Measurements from ENCODE around the gene KIAA1958. TPM values are rescaled to one million over a fixed set of nuclear protein-coding genes. Genes with fewer than 3 reads are reported as not detected.

KIAA1958 gene
- total and polyA plus RNA-seq, 2 of the 8 experiments (the other 6 are each of a cell fraction or from before 2014, with no cell fraction given), result 11.4 to 43.8 TPM

DNA sequence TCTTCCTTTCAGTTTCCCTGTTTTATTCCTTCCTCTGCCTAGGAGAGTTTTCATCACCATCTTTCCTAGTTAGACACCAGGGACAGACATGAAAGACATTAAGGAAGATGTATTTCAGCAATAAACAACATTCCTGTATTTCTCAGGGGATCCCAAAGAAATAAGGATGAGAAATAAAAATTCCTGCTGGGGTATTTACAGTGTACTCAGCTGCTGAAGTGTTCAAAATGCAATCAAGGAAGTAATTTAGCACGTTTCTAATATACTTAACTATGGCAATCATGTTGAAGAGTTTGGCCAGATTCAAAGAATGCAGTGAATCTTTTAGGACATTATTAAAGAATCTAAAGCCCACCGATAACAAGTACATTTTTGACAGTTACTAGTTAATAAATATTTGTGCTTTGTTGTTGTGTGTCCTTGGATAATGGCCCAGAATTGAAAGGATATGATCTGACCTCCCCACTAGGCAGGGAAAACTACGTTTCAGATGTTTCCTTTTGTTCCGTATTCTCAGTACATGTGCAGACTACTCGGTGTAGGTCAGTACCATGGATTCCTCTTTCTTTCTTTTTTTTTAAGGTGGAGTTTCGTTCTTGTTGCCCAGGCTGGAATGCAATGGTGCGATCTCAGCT, 184.5 kb downstream of the KIAA1958 start:
- no peaks in the 10 kb centered on the region for H3K36me3 ChIP-seq (ENCODE audit: control insufficient read depth in 2 of 4, insufficient read depth in 4 of 4, low read length in 3 of 4)
- no peaks in the 10 kb centered on the region for H3K9me3 ChIP-seq (ENCODE audit: insufficient read depth in 2 of 2, low read depth in 1 of 2, low read length in 1 of 2)
- no peak overlapping the region for H2BK5ac ChIP-seq (ENCODE audit: low read depth, low read length)
- H3K79me2 ChIP-seq (ENCODE audit: control insufficient read depth in 1 of 2, insufficient read depth in 2 of 2, low read length in 2 of 2), result no peaks in the 10 kb centered on the region
- no peak overlapping the region for H3K23ac ChIP-seq (ENCODE audit: insufficient read length)
- H4K5ac ChIP-seq (ENCODE audit: insufficient read length, low read depth, low read length), result no peak overlapping the region
- H2AFZ ChIP-seq (ENCODE audit: low read length), result no peak overlapping the region
- no peak overlapping the region for H3K18ac ChIP-seq (ENCODE audit: extremely low read depth, low read length)
- no peaks in the 10 kb centered on the region for H3K23me2 ChIP-seq (ENCODE audit: low read depth, low read length)
- H4K91ac ChIP-seq (replicated peaks; ENCODE audit: insufficient read length, low read length), result no peak overlapping the region
- no peak overlapping the region for H3K27ac ChIP-seq (ENCODE audit: low read depth, low read length)
- no peak overlapping the region for H3K4ac ChIP-seq (replicated peaks; ENCODE audit: insufficient read length, low read depth, low read length)
- H2BK120ac ChIP-seq (replicated peaks; ENCODE audit: low read depth, low read length), result no peak overlapping the region
- H3K4me3 ChIP-seq (ENCODE audit: extremely low read depth in 1 of 4, insufficient read depth in 2 of 4, low read depth in 3 of 4, low read length in 4 of 4), result no peak overlapping the region
- no peak overlapping the region for H2BK12ac ChIP-seq (ENCODE audit: low read depth, low read length)
- H2BK20ac ChIP-seq (ENCODE audit: low read length), result no peak overlapping the region
- no peak overlapping the region for H4K8ac ChIP-seq (ENCODE audit: extremely low read depth, insufficient read depth, low read length)
- ChIA-PET CTCF (ENCODE audit: partially characterized antibody) (no interaction called here), POLR2A (ENCODE audit: partially characterized antibody) (no interaction called here)
- H2BK15ac ChIP-seq (ENCODE audit: low read length), result no peak overlapping the region
- no peak overlapping the region for H3K4me2 ChIP-seq (ENCODE audit: insufficient read depth in 1 of 2, low read depth in 2 of 2, low read length in 2 of 2)
- WGBS, 2 experiments (ENCODE audit: extremely low coverage in 1 of 2, insufficient coverage in 1 of 2, insufficient read length in 1 of 2, insufficient replicate concordance in 2 of 2, low coverage in 1 of 2, low lambda C conversion rate in 2 of 2, missing lambda C conversion rate in 1 of 2), result 94% methylated on average over 7 of the region's 7 CpGs; no CpG with 5 or more reads in 1 of the 2 experiments
- no peak overlapping the region for H2AK5ac ChIP-seq (ENCODE audit: low read depth, low read length)
- H3K14ac ChIP-seq (ENCODE audit: insufficient read length), result no peak overlapping the region
- no peak overlapping the region for H3K9ac ChIP-seq (replicated peaks in 1 of 4; ENCODE audit: extremely low read depth in 1 of 4, low read depth in 3 of 4, low read length in 3 of 4)
- H3K56ac ChIP-seq (replicated peaks; ENCODE audit: insufficient read length, low read depth, low read length), result no peak overlapping the region
- no peaks in the 10 kb centered on the region for H3K27me3 ChIP-seq (replicated peaks in 1 of 4; ENCODE audit: control insufficient read depth in 3 of 4, extremely low read depth in 1 of 4, insufficient read depth in 3 of 4, low read length in 3 of 4)
- TF ChIP-seq EZH2 (IDR thresholded peaks at IDR 0.05; ENCODE audit: low read depth, low read length, severe bottlenecking), result no peak
- TF ChIP-seq, protein P1, sequence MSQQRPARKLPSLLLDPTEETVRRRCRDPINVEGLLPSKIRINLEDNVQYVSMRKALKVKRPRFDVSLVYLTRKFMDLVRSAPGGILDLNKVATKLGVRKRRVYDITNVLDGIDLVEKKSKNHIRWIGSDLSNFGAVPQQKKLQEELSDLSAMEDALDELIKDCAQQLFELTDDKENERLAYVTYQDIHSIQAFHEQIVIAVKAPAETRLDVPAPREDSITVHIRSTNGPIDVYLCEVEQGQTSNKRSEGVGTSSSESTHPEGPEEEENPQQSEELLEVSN (IDR thresholded peaks at IDR 0.05), result no peak
- no peak for TF ChIP-seq SP1 (IDR thresholded peaks at IDR 0.05; ENCODE audit: low read depth, low read length)
- no peak for TF ChIP-seq CTBP2 (IDR thresholded peaks at IDR 0.05; ENCODE audit: borderline replicate concordance, insufficient read depth, insufficient read length, low read length)
- DNase-seq (ENCODE audit: low read depth in 1 of 2, low spot score in 2 of 2) (no peak), FAIRE-seq (no peak)
- no peaks in the 10 kb centered on the region for H3K4me1 ChIP-seq (replicated peaks in 1 of 4; ENCODE audit: control insufficient read depth in 3 of 4, insufficient read depth in 4 of 4, low read length in 3 of 4)
- H4K20me1 ChIP-seq (replicated peaks in 1 of 2; ENCODE audit: control insufficient read depth in 1 of 2, insufficient read depth in 2 of 2, low read length in 2 of 2), result no peaks in the 10 kb centered on the region
- H3K79me1 ChIP-seq (ENCODE audit: low read depth, low read length), result no peaks in the 10 kb centered on the region

Measured in H1 (cell line).